ENCODE measurements around the gene DENND1A.
A peak's percentile ranks its signal among the peaks of the same experiment; 100 is the strongest.
"Not testable (repeated sequence)": the region's sequence is repeated elsewhere in the genome, so short reads cannot be mapped to it uniquely, and the experiment has no call there.

DENND1A gene

DNA sequence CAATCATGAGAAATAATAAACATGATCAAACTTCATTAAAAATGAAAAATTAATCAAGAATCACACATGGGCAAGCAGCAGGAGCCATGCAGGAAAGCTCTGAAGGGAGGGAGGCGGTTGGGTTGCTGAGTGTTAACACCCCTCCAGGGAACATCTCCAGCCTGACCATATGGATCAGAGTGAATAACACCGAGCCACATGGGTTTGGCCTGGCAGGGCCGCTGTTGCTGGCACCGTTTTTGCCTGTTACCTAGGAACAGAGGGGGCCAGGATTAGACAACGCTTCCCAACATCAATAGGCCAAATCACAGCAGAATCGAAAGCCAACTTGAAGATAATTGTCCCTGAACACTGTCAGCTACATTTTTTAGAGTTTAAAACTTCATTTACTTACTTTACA lies 160.2 kb downstream of the DENND1A start:
- DNase-seq (ENCODE audit: low spot score), result no peak

DNA sequence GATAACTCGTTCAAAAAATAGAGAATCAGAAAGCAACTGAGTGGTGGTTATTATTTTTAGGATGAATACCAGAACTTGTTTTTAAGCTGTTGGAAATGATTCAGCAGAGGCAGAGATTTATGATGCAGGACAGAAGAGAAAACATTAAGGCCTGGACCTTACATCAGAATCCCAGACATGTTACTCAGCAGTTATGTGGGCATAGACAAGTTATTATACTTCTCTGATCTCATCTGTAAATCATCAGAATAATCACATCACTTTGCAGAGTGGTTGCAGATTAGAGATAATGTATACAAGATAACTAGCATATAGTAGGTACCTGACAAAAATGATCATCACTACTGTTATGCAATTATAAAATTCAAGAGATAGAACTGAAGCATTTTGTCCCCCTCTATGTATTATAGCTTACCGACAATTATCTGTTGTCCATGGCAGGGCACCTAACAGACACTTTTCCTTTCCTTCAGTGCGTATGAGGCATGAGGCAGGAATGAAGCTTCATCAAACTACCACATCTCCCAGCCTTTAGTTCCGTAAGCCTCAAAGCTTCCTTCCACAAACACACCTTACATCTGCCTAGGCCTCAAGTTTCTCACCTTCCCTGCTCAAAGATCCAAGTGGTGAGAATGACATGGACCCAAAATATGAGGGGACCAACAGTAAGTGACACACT lies 165.9 kb downstream of the DENND1A start:
- no peak for DNase-seq (ENCODE audit: low spot score)

DNA sequence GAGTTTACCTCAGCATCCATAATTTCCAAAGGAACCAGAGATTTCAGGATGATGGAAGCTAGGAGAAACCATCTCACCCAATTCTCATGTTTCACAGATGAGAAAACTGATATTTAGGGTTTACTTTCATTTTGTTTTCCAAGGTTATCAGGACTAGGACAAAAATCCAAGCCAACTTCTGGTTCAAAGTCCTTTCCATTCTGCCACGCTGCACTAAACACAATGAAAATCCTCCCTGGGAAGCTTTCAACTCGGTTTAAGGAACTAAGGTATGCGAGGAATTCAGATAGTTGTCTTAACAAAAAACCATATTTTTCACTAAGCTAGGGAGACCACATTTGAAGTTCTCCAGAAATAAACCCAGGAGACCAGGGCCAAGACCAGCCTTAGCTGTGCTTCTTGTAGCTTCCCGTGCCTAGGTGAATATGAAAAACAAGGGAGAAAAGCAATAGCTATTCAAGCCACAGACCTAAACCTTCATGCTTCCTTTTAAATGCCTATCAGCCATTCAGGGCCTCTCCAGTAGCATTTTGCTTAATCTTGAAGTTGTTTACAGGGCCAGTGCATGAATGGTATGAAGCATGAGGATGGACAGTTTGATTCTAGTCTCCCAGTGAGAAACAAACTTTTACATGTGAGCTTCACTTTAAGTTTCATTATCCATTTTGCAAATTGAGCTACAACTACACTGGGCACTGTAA lies 167.9 kb downstream of the DENND1A start:
- no peak for DNase-seq (ENCODE audit: low spot score)

DNA sequence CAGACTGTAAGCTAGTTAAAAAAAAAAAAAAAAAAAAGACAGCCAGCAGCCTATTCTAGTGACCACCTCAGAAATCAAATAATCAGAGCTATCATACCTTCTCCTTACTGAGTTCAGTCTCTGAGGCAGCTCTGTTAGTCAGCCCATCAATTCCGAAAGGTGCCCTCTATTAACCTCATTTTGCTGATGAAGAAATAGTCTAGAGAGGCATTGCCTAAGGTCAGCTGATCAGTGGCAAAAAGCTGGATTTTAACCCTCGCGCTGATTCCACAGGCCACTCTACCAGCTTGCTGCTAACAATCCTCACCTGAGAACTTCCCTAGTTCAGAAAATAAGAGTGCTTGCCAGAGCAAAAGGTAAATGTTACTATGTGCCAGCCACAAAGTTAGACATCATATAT lies 172.0 kb downstream of the DENND1A start:
- DNase-seq (ENCODE audit: low spot score), result no peak

DNA sequence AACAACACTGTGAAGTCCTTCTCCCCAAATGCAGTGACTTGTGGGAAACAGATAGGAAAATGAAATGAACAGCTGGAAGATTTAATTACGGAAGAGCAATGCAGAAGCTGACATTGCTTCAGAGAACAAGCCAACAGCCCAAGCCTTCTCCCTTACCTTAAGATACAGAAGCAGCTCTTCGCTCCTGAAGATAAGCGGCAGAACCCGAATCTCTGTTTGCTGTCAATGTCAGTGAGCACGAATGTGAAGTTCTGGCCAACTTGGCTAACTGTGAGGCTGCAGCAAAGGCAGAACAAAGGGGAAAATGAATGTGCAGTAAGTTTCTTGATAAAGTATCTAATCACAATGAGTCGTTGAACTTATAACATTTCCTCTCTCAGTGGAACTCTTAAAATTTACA lies 172.4 kb downstream of the DENND1A start:
- DNase-seq (ENCODE audit: low spot score), result no peak

DNA sequence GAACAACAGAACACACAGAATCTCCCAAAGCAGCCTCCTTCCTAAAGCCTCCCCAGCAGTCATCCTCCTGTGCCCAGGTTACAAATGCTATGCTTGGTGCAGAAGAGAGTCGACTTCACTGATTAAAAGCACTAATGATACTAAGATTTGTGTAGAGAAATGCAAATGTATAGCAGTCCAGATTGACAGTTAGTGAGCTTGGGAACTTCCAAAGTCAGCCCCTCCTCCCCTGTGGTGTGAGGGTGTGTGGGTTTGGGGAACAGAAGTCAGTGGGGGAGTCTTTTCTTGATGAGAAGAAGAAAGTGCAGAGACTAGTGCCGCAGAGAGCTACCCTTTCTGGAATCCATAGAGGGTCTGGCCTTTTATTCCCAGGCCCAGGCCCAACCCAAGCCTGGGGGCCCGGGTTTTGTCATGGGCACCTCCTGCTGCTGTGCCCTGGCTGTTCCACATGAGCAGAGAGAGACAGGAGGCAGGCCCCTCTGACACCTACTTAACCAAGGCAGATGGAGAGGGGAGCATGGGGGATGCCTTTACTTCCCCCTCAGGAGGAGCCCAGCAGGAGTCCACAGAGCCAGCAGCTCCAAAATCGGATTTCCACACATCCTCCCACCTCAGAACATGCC lies 173.3 kb downstream of the DENND1A start:
- no peak for DNase-seq (ENCODE audit: low spot score)

DNA sequence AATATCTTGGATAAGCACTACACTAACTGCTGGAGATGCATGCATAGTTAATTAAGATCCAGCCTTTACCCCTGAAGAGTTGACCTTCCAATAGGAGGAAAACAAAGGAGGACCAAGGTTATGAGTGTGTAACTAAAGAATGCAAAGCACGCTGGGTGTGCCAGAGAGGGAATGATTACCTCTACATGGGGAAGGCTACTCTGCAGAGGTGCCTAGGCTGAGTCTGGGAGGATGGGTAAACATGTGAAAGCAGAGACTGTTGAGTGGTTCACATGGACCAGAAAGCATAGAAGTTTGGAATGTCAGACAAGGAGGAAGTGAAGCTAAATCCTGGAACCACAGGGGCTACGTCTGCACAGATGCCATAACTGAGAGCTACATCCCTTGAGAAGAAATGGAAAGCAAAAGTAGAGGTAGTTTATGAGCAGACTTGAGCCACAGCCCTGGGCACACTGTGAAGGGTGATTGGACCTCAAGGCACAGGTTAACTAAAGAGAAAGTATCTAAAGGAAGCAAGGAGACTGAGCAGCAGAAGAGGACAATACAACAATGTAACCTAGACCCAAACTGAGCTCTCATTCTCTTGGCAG lies 176.2 kb downstream of the DENND1A start:
- no peak for DNase-seq (ENCODE audit: low spot score)

DNA sequence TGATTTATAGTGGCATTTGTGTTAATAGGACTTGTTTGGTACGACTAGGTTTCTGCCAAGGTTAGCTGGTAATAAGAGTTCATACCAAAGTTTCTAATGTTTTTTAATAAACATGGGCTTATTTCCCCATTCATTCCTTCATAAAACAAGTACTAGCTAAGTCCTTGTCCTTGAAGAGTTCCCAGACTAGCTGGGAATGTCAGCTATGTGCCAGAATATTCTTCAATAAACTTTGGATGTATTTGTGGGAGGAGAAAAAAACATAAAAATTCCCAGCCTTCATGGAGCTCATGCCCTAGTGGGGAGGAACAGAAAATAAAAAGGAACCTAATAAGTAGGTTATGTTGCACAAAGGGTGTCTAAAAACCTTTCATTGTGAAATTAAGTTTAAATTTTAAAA lies 176.9 kb downstream of the DENND1A start:
- no peak for DNase-seq (ENCODE audit: low spot score)

DNA sequence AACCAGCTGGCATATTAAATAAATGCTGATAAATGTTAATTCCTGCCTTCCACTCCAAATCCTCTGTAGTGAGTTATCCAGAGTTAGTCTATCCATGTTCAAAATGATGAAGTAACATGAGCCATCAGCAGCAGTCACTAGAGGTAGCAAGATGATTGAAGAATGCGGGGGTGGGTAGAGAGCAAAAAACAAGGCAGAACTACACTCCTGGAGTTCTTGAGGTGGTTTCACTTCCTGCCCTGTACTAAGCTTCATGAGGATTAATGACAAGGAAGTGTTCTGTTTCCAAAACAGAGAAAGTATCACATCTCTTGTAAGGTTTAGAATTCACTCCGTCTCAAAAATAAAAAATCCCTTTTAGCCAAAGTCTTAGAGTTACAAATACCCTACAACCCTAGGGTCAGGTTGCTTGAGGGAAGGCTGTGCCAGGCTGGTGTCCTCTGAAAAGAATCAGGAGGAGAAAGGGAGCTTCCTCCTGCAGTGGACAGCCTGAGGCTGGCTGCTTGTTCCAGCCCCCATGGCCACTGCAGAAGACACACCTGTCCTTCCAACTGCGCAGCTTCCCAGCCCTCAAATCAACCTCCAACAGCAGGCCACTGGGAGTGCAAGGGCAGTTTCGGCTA lies 180.2 kb downstream of the DENND1A start:
- peak; percentile 3 for DNase-seq (ENCODE audit: low spot score)

DNA sequence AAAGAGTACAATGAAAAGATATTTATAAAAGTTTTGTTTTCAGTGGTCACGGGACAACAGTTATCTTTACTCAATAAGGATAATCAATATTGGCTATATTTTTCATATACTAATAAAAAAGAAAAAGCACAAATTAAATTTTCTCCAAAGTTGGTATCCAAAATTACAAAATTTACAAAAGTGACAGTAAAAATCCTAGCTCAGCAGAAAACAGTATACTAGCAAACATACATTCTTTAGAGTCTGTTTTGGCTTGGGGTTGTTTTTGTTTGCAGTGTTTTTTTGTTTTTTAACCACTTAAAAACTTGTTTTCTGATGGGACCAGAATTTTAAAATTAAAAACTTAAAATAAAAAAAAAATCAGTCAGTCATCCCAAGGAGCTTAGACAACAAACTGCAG lies 183.2 kb downstream of the DENND1A start:
- DNase-seq (ENCODE audit: low spot score), result no peak

DNA sequence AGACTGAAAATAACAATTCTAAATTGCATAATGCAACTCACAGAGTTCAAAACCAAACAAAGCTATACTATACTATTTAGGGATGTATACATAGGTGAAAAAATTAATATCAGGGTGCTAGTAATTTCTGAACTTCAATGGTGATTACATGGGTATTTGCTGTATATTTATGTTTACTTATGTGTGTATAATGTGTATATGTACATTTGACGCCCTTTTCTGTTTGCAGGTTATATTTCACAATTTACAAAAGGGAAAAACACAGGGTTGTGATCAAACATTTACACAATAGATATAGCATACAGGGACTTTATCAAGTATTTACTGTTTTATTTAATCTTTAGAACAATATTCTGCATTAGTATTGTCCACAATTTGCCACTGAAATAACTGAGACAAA lies 184.0 kb downstream of the DENND1A start:
- DNase-seq (ENCODE audit: low spot score), result no peak

DNA sequence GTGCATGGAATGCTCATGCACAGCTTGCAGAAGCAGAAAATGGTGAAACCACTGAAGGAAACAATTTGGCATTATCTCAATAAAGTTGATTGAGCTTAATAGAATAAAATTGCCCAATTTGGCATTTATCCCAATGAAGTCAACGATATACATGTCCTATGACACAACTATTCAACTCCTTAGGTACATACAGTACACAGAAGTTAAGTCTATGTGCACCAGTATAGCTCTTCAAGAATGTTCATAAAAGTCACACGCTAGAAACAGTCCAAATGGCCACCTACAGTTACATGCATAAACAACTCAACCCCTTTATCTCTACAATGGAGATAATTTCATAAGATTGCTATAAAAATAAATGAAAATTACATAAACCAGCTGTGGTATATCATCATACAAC lies 184.5 kb downstream of the DENND1A start:
- DNase-seq (ENCODE audit: low spot score), result no peak

DNA sequence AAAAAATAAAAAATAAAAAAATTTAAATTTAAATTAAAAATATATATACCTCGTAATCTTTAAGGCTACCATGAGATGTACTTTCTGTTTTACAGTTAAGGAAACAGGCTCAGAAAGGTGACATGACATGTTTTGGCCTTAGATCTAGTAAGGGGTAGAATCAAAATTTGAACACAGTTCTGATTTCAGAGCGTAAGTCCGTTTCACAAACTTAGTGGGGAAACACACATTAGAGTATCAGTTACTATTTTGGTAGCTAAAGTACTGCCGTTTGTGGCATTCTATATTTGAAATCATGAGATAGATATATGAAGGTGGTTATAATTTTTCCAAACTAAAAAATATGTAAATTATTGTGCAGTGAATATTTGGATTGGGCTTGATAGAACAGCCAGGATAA lies 186.2 kb downstream of the DENND1A start:
- no peak for DNase-seq (ENCODE audit: low spot score)

DNA sequence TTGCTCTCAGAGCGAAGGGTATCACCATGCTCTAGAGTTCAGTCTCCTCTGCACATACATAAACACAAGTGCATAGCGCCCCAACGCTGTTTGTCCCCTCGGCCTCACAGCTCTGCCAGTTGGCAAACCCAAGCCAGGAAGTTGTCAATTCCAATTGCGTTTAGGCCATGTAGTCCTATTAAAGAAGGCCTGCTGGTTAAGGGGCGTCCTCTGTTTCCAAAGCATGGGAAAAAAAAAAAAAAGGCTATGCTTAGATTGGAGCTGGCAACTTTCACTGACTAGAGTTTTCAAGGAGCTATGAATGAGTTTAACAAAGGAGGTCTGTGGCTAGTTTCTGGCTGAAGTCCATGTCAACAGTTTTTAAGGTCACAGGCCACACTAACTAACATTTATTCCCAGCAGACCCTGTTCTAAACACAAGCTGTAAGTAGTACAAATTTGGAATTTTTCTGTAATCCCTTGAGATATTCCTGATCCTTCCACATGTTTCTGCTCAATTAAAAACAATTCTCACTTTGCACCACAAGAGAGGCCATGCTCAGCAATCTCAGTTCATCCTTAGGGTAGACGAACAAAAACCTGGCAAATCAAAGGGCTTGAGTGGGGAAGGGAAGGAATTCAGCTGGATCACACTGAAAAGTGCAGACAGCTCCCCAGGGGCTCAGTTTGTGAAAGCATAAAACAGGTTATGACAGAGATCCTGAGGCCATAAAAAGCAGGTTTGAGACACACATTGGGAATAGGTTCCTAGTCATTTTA lies 187.7 kb downstream of the DENND1A start:
- no peak for DNase-seq (ENCODE audit: low spot score)

DNA sequence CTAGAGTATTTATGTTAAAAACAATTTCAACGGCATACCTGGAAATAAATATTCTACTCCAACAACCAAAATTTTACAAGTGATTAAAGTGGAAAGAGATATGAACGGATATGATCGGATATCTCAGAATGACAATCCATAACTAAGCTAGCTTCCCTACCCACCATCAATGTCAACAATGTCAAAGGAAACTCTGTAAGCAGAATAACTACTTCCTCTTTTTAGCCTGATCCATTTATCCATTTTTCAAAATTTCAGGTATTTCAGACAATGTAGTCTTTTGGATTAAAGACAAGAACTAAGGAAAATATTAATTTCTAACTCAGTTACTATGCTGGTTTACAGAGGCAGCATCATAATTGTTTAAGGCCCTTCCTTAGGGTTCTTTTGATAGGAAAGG lies 188.7 kb downstream of the DENND1A start:
- DNase-seq (ENCODE audit: low spot score), result no peak

DNA sequence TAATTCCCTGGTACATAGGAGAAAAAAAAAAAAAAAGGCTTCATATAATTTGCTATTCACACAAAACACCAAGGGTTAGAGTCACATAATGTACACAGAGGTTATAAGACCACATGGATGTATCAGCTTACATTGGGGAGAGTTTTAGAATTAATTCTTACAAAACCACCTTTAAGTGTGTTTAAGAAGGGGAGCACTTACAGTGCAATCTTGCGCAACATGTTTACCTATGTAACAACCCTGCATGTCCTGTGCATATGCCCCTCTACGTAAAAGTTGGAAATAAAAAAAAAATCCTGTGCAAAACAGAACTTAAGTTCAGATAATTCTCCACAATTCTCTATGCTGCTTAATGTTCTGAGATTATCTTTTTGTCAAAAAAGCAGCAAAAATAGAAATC lies 190.0 kb downstream of the DENND1A start:
- no peak for DNase-seq (ENCODE audit: low spot score)

DNA sequence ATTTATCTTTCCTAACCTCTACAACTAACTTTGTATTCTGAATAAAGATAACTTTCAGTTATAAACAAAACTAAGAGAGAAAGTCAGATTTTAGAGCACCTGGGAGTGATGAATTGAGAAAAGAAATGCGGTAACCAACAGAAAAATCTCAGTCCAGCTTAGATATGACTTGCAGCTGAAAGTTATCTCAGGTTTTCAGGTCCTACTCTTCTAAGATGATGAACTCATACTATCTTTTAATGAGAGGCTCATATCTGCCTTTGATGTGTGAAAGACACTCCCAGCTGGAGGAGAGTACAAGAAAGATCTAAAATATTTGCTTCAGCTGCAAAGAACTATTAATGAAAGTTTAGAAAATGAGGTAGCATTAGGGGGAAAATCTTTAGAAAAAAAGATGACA lies 190.5 kb downstream of the DENND1A start:
- no peak for DNase-seq (ENCODE audit: low spot score)

DNA sequence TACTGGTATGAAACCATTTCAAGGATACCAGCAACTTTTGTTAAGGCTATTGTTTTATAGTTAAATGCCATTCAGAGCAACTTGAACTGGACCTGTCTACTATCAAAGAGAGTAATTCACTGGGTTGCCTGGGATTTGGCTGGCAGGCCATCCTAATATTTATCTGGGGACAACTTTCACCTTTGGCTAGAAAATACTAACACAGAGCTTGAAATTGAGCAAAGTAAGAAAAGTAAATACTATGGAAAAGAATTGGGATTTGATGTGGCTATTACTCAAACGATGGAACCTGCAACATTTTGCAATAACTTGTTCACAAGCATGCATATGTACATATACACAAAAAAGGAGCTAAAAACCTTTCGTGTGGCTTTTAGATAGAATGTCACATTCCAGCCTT lies 191.3 kb downstream of the DENND1A start:
- no peak for DNase-seq (ENCODE audit: low spot score)

DNA sequence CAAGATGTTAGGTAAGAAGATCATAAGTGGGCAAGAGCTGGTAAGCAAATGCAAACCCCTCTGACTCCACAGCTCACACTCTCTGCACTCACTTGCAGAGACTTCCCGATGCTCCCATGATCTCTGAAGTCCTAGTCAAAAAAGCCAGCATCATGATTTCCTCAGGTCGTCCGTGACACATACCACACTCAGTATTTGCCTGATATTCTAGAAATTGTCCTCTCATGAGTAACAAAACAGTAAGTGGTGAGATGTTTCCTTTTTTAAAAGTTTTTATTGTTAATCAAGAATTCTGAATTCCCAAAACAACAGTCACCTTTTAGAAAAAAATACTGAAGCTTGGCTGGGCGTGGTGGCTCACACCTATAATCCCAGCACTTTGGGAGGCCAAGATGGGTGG lies 194.6 kb downstream of the DENND1A start:
- no peak for DNase-seq (ENCODE audit: low spot score)

DNA sequence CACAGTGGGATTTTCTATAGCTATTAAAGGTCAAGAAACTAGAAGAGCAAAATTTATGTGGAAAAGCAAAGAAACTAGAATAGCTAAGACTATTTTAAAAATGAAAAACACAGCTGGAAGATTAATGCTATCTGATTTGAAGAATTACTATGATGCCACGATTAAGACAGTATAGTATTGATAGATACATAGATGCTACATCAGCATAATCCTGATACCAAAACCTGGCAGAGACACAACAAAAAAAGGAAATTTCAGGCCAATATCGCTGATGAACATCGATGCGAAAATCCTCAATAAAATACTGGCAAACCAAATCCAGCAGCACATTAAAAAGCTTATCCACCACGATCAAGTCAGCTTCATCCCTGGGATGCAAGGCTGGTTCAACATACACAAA lies 201.4 kb downstream of the DENND1A start:
- not testable (repeated sequence) for DNase-seq (ENCODE audit: low spot score)

DNA sequence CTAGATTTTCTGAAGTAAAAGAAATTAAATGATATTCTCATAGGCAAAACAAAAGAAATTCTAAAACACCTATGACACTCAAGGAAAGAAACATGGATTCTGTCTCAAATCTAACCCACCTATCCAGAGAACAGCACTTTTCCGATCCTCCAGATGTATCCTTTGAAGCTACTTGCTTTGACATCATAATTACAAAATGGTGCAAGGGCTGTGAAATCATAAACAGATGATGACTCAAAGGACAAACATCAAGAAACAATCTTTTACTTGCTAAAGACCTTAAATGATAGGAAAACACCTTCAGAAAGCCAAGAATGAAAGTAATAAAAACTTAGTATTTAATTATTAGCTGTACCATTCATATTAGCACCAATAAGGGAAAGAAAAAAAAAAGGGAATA lies 202.6 kb downstream of the DENND1A start:
- no peak for DNase-seq (ENCODE audit: low spot score)

DNA sequence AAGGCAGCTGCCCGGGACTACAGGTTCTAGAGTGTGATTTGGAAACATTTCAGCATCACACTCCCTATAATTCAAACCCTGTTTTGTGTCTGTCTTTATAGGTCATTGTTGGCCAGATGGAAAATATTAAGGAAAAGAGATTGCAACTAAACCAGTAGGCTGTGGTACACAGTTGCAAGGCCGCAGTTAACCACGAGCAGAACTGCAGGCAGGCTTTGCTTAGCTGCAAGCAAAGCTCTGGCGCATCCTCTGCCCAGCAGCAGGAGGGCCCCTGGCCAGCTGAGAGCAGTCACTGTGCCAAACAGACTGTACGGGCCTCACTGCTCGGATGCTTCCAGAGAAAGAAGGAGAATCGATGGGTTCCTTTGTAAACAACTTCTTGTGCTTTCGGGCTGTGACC lies 204.5 kb downstream of the DENND1A start:
- no peak for DNase-seq (ENCODE audit: low spot score)

Data from CD4-positive, alpha-beta T cell treated with Interleukin-6 at 100 ng/mL for 8 hours (primary cell).